T47D (cell line): ENCODE measurements around the gene FAM124B.

Source experiments
- DNase-seq, 2 experiments: peaks; one replicate each; pipeline versions ENCODE4 v3.0.0 to v3.0.0-alpha.2; 2011 to 2012; ENCODE audit warnings: low read depth in 1 of 2, low spot score in 1 of 2
- JUND ChIP-seq: IDR thresholded peaks from 2 replicates; pipeline ENCODE4 v1.6.1; 2012; ENCODE audit warnings: low read depth
- in situ Hi-C: cut with HindIII; loops from 2 replicates; pipeline ENCODE4 v1.10.0; 2016; ENCODE audit warnings: low sequenced_read_pairs, low pct_unique_long_range_greater_than_20kb

FAM124B gene

DNA sequence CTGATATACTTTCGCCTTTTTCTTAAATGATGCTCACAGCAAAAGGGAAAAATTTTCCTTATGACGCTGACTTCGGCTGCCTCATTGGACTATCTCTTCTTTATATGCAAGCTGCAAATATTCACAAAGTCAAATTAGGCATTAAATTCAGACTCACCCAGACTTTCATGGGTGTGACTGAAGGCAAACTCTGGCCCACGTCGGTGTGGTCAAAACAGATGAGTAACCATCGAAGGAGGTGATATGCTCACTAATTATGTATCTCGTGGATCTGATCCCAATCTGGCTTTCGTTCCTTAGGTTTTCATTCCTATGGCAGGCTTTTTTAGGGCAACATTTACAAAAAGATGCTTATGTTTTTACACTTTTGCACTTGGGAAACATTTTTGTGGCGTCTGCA lies 36.6 kb downstream of the FAM124B start:
- no peak for DNase-seq
- TF ChIP-seq JUND = no peak
- in situ Hi-C loops = no loop called here

DNA sequence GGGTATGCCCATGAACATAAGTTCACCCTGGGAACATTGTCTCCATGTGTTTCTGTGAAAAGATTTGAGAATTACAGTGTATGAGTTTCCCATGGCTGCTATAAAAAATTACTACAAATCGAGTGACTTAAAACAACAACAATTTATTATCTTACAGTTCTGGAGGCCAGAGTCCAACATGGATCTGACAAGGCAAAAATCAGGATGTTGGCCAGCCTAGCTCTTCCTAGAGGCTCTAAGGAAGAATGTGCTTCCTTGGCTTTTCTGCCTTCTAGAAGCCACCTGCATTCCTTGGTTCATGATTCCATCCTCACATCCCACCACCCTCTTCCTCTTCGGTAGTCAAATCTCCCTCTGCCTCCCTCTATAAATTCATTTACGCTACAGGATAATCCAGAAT lies 38.6 kb downstream of the FAM124B start:
- no peak for TF ChIP-seq JUND
- DNase-seq = no peak
- in situ Hi-C loops = no loop called here

- in situ Hi-C loops = no loop called here
- no peak for TF ChIP-seq JUND
- DNase-seq = no peak
Measured at GRCh38 chr2:224362094-224362493, 39.8 kb downstream of the FAM124B start.

DNA sequence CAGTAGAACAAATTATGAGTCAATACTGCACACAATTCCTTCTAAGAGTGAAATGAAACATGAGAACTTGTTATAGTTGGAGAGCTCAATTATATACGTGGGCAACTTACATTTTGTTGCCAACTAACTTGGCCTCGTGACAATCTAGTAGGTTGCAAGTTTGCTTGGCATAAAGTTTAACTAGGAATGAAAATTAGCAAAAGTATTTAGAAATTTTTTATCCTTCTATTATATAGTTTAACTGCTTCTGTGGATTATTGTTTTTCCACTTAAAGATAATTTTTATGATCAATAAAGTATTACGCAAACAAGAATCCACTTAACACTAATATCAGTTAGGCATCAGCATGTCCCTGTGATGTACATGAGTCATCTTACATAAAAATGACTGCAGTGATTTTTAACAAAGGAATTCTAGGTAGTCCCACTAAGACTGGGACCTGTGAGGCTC lies 41.1 kb downstream of the FAM124B start:
- TF ChIP-seq JUND = no peak
- in situ Hi-C loops = no loop called here
- DNase-seq = no peak

DNA sequence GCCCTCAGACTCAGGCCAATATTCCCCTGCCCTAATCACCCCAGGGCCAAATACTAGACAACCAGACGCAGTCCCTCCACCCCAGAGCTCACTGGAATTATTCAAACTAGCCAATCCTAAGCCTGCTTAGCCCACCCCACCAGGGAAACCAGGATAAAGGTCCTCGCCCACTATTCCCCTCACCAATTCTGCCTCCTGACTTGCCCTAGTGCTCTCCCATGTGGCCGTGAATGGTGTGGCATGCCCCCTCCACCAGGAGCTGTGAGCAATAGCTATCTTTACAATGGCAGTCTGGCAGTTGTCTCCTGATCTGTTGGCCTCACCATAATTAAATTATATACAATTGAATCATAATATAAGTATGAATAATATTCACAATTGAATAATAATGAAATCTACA lies 42.3 kb downstream of the FAM124B start:
- in situ Hi-C loops = no loop called here
- peak in 1 of 2 experiments; percentile 36 for DNase-seq
- no peak for TF ChIP-seq JUND

DNA sequence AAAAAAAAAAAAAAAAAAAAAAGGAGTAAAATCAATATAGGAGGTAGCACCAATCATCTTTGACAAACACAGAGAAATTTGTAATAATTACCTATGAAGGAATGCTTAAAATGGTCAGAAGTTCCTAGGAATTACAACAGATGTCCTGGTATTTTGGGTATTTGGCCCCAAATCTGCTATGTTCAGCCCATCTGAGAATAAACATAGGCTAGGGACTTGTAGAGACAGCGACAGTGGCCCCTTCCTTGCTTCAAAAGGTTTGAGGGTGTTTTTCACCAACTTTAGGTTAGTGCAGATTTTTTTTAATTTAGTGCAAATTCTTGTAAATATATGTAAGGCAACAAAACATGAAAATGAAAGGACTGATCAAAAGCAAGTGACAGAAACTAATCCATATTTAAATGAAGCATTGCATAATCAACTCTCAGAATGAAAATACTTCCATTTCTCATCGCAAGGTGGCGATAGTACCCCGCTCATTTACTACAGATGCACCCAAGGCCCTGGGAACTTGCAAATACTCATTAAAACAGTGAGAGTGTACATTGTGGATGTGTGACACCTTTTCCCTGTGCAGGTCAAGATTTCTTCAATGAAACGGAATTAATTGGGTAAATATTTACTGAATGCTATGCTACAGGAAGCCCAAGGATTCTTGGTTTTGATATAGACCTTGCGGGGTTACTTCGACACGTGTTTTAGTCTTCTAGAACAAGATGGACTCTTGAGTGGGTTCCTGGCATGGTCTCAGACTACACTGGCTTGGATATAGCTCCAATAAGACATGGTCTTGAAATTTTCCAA lies 44.6 kb downstream of the FAM124B start:
- TF ChIP-seq JUND = no peak
- peak; percentile 32 to 69 for DNase-seq
- in situ Hi-C loops = no loop called here

GRCh38 chr2:224354632-224355211 lies 47.2 kb downstream of the FAM124B start:
- TF ChIP-seq JUND = no peak
- DNase-seq = no peak
- in situ Hi-C loops = no loop called here

DNA sequence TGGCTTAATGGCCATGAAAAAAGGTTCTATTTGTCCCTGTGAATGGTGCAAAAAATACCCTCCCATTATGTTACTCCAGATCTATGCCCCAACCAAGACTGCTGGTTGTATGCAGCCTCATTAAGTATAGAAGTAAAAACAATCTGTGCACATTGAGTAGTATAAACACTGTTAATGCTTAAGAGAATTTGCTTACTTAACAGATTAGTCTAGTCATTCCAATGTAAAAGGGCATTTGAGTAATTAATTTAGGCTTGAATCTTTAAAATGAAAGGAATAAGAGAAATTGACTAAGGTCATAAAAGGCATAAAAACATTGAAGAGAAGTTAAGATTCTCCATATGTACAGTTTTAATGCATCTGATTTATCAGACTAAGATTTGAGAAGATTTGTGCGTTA lies 51.2 kb downstream of the FAM124B start:
- in situ Hi-C loops = no loop called here
- no peak for TF ChIP-seq JUND
- DNase-seq = no peak

GRCh38 chr2:224349396-224349795 lies 52.5 kb downstream of the FAM124B start:
- in situ Hi-C loops = no loop called here

GRCh38 chr2:224347176-224348051 lies 54.5 kb downstream of the FAM124B start:
- DNase-seq = no peak
- no peak for TF ChIP-seq JUND
- in situ Hi-C loops = no loop called here

More at GRCh38 chr2:224349396-224349795, 52.5 kb downstream of the FAM124B start:
- TF ChIP-seq JUND = no peak
- no peak for DNase-seq

DNA sequence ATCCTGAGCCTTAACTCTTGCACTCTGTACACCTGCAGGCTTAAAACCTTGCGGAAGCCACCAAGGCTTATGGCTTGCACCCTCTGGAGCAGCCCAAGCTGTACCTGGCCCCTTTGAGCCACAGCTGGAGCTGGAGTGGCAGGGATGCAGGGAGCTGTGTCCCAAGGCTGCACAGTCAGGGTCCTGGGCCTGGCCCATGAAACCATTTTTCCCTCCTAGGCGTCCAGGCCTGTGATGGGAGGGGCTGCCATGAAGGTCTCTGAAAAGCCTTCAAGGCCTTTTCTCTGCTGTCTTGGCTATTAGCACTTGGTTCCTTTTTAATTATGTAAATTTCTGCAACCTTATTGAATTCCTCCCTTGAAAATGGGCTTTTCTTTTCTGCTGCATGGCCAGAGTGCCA lies 56.4 kb downstream of the FAM124B start:
- in situ Hi-C loops = no loop called here
- TF ChIP-seq JUND = no peak
- DNase-seq = no peak

GRCh38 chr2:224343226-224343625 lies 58.7 kb downstream of the FAM124B start:
- in situ Hi-C loops = no loop called here
- no peak for TF ChIP-seq JUND
- DNase-seq = no peak

GRCh38 chr2:224335991-224336390 lies 65.9 kb downstream of the FAM124B start:
- no peak for TF ChIP-seq JUND
- no peak for DNase-seq
- in situ Hi-C loops = no loop called here
